NCI-H2196 (cell line): ENCODE measurements around the gene ARMC3.
A peak's percentile ranks its signal among the peaks of the same experiment; 100 is the strongest.
"Not testable (repeated sequence)": the region's sequence is repeated elsewhere in the genome, so short reads cannot be mapped to it uniquely, and the experiment has no call there.

ENCODE experiments used
- DNase-seq: peaks from one replicate; lab custom pipeline; 2025; ENCODE audit not compliant: unreplicated experiment; lab: John Stamatoyannopoulos, UW

The ARMC3 gene

GRCh38 chr10:23040002-23040401 is 112.1 kb downstream of the ARMC3 start:
- DNase-seq, result no peak

DNA sequence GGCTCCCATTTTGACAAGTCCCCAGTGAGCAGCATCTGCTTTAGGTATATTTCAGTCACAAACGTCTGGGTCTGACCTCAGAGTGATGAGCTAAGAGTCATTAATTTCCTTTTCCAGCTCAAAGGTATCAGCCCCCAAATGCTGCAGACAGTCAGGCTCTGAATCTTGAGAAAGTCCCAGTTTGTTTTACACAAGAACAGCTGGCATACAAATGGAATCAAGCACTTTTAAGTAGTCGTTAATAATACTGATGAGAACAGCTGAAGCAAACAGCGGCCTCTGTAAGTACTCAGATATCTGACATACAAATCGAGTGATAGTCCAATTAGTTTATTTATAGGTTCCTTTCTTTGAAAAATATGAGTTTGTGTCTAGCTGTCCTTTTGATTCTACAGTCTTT is 118.2 kb downstream of the ARMC3 start:
- DNase-seq, result no peak

DNA sequence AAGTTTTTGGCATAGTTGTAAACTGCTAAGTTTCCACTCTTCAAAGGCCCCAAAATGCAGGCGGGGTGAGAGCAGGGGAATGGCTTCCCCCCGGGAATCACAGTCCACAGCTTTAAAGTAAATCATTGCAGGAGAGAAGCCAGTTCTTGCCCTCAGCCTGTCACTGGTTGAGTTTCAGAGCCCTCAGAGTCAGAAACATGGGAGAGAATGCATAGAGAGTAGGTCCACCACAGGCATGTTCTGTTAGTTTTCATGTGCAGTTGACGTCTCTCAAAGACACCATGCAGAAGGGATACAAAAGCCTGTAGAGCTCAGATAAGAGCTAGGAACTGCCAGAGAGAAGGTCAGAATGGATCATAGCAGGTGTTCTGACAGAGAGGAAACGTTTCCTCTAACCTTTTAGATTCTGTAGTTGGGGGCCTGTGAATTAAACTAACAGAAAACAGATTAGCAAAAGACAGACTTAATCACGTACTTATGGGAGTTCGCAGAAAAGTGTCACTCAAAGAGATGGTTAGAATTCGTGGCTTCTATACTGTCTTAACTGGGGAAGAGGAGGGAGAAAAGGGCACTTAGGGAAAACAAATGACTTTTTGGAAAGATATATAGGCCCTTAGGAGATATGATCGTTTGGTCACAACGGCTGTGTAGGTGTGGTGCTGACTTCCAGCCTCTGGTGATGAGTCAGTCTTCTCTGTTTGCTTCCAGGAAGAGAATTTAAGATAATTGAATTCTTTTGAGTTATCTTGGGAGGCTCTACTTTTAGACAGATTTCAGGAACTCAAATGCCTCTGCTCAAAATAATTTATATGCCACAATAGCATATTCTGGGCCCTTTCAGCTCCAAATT is 119.6 kb downstream of the ARMC3 start:
- DNase-seq, result no peak

DNA sequence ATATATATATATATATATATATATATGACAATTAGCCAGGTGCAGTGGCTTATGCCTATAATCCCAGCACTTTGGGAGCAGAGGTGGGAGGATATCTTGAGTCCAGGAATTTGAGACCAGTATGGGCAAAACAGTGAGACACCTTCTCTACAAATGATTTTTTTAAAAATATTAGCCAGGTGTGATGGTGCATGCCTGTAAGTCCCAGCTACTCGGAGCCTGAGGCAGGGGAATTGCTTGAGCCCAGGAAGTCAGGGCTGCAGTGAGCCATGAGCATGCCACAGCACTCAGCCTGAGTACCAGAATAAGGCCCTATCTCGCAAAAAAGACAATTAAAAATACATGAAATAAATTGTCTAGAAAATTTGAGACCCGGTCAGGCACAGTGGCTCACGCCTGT is 120.3 kb downstream of the ARMC3 start:
- no peak for DNase-seq

DNA sequence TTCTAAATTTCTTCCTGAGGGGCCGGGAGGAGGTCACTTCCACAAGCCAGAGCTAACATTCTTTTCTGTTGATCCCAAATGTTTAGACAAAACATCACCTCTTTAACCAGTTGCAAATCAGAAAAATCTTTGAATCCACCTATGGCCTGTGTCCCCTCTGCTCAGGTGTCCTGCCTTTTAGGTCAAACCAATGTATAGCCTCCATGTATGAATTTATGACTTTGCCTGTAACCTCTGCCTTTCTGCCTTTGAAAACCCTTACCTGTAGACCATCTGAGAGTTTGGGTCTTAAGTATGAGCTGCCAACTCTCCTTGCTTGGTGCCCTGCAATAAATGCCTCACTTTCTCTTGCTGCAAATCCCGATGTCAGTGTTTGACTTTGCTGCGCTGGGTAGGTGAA is 123.4 kb downstream of the ARMC3 start:
- DNase-seq, result no peak

DNA sequence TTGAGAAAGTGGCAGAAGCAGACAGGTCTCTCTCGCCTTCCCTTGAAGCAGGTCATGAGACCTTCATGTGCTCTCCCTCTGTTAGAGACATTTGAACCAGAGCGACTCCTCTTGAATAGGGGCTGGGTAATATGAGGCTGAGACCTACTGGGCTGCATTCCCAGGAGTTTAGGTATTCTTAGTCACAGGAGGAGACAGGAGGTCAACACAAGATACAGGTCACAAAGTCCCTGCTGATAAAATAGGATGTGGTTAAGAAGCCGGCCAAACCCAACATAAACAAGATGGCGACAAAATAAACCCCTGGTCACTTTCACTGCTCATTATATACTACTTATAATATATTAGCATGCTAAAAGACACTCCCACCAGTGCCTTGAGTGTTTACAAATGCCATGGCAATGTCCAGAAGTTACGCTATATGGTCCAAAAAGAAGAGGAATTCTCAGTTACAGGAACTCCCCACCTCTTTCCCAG is 124.0 kb downstream of the ARMC3 start:
- no peak for DNase-seq

- DNase-seq, result no peak
These were observed 125.2 kb downstream of the ARMC3 start for GRCh38 chr10:23053036-23053435.

GRCh38 chr10:23055424-23056185 is 127.8 kb downstream of the ARMC3 start:
- DNase-seq, result no peak

DNA sequence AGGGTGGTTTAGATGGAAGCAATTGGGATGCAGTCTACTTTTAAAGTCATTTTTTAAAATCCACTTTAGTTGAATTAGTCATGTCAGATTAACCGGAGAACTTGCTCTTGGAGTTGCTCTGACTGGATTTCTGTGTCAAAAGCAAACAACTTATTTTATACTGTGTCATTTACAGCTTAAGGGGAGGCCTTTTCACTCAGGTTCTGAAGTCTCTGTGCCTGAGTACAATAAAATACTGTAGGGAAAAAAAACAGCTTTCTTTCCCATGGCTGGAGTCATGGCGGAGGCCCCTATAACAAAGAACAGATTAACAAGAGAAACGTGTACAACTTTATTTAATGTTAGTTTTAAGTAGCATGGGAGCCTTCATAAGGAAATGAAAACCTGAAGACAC is 128.3 kb downstream of the ARMC3 start:
- DNase-seq, result no peak

DNA sequence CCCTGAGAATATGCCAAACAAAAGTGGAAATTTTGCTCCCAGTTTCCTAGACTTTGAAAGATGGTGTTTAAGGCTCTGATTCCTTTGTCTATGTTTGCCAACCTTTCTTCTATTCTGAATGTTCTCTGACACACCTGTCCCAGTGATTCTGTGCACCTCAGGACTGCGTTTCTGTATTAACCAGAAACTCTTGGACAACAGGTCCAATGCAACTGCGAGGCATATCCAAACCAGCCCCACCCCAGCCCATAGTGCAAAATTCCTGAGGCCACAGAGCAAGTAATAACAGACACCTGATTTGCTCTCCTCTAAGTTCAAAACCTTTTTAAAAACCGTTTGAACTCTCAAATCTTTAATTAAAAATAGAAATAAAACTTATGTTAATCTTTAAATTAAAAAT is 130.5 kb downstream of the ARMC3 start:
- DNase-seq, result no peak

DNA sequence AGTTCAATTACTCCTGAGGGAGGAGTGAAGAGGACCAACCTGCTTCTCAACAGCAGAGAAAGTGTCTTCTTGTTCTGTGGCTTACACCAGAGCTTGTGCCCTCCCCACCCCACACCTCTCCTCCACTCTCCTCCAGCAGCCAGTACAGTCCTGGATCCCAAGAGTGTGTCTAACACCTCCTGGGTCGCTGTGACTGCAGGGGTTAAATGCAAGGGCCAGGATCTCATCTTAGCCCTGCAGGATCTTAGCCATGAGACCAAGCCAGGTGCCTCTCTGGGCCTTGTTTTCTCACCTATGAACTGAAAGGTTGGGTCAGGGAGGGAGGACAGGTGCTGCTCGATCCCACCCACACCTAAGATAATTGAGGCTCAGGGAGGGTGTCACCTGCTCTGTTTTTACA is 133.1 kb downstream of the ARMC3 start:
- DNase-seq, result no peak

GRCh38 chr10:23063045-23063972 is 135.5 kb downstream of the ARMC3 start:
- DNase-seq, result no peak

DNA sequence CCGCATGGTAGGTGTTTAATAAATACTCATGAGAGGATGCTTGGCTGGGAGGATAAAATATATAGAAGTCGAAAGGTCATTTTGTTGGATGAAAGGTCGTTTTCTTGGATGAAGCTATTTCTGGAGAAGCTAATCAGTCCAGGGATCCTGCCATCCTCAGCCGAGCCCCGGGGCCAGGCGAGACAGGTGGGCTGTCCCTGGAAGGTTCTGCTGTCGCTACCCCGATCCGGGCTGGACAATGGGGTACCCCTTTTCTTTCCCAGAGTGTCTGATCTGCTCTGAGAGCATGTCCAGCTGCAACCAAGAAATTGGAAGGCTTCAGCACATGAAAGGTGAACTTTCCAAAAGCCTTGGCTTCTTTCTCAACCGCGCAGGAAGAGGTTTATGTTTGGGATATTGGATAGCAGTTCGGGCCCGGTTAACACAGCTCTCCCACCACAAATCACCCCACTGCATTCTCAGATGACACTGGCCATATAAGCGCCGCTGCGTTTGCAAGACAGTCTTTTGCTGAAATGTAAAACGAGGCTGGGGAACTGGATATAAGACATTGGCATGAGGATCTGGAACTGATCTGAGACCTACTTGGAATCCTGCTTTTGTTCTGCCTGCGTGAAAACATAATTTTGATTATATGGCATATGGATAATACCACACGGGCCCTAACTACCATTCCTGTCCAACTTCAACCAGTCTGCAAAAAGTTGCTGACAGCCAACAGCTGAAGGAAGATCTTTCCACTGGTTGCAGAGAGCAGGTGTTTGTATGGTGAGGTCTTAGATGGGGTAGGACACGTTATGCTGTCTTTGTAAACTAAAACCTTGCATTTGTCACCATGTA is 136.3 kb downstream of the ARMC3 start:
- DNase-seq, result no peak

DNA sequence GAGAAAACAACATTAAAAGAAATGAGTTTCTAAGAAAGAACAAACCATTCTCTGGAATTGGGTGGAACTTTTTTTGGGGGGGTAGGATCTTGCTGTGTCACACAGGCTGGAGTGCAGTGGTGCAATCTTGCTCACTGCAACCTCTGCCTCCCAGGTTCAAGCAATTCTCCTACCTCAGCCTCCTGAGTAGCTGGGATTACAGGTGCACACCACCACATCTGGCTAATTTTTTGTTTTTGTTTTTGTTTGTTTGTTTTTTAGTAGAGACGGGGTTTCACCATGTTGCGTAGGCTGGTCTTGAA is 136.9 kb downstream of the ARMC3 start:
- DNase-seq, result not testable (repeated sequence)

GRCh38 chr10:23065181-23065948 is 137.5 kb downstream of the ARMC3 start:
- DNase-seq, result peak; percentile 56

GRCh38 chr10:23067337-23067736 is 139.5 kb downstream of the ARMC3 start:
- DNase-seq, result no peak

GRCh38 chr10:23067939-23068775 is 140.3 kb downstream of the ARMC3 start:
- DNase-seq, result peak; percentile 63

GRCh38 chr10:23069019-23069815 is 141.4 kb downstream of the ARMC3 start:
- DNase-seq, result no peak
